ENCODE results near the gene TIGD4. TPM values are rescaled to one million over a fixed set of nuclear protein-coding genes. Genes with fewer than 3 reads are reported as not detected.

TIGD4 gene
- total RNA-seq, 1 donor from 2014 or later: 3.8 TPM

DNA sequence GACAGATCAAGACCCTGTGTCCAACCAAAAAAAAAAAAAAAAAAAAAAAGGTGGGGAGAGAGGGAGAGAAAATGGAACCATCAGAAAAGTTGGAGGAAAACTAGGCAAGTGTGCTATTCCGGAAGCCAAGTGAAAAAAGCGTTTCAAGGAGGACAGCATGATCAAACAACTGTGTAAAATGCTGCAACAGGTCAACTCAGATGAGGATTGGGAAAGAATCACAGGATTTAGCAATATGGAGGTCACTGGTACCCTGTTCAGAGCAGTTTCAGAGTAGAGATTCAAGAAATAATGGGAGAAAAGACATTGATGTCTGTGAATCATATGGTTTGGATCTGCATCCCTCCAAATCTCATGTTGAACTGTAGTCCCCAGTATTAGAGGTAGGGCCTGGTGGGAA, 47.5 kb downstream of the TIGD4 start:
- TF ChIP-seq, protein P1, sequence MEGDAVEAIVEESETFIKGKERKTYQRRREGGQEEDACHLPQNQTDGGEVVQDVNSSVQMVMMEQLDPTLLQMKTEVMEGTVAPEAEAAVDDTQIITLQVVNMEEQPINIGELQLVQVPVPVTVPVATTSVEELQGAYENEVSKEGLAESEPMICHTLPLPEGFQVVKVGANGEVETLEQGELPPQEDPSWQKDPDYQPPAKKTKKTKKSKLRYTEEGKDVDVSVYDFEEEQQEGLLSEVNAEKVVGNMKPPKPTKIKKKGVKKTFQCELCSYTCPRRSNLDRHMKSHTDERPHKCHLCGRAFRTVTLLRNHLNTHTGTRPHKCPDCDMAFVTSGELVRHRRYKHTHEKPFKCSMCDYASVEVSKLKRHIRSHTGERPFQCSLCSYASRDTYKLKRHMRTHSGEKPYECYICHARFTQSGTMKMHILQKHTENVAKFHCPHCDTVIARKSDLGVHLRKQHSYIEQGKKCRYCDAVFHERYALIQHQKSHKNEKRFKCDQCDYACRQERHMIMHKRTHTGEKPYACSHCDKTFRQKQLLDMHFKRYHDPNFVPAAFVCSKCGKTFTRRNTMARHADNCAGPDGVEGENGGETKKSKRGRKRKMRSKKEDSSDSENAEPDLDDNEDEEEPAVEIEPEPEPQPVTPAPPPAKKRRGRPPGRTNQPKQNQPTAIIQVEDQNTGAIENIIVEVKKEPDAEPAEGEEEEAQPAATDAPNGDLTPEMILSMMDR (conservative IDR thresholded peaks at IDR 0.05): no peak
- no peak overlapping the region for H3K4me3 Mint-ChIP-seq
- H3K4me1 Mint-ChIP-seq: peaks cover 3% of the 10 kb centered on the region
- H3K27ac Mint-ChIP-seq (ENCODE audit: unreplicated experiment): no peak overlapping the region
- H3K9me3 Mint-ChIP-seq: no peaks in the 10 kb centered on the region
- H3K36me3 Mint-ChIP-seq (ENCODE audit: low read depth): no peaks in the 10 kb centered on the region
- H3K27me3 Mint-ChIP-seq (ENCODE audit: low read depth): peaks cover 3% of the 10 kb centered on the region
- DNase-seq (ENCODE audit: low read depth, low spot score): no peak

DNA sequence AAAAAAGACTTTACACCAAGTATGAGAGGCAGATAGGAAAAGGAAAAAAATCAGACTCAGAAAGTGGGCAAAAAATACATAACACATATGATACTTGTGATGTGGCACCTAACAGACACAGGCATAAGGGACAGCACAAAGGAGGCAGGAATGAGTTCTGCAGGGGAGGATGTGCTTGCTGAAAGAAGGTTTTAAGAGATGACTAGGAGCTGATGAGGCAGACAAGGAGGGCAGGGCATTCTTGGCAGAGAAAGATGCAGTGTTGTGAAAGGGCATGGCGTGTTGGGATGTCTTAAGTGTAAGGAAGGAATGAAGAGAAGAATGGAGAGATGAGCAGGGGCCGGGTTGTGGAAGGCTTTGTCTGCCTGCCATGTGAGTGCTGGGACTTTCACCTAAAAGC, 50.1 kb downstream of the TIGD4 start:
- DNase-seq (ENCODE audit: low read depth, low spot score): no peak
- H3K9me3 Mint-ChIP-seq: no peaks in the 10 kb centered on the region
- no peak overlapping the region for H3K27ac Mint-ChIP-seq (ENCODE audit: unreplicated experiment)
- no peak overlapping the region for H3K4me3 Mint-ChIP-seq
- no peaks in the 10 kb centered on the region for H3K4me1 Mint-ChIP-seq
- H3K36me3 Mint-ChIP-seq (ENCODE audit: low read depth): no peaks in the 10 kb centered on the region
- TF ChIP-seq, protein P1 (conservative IDR thresholded peaks at IDR 0.05): no peak
- H3K27me3 Mint-ChIP-seq (ENCODE audit: low read depth): peaks cover 3% of the 10 kb centered on the region

DNA sequence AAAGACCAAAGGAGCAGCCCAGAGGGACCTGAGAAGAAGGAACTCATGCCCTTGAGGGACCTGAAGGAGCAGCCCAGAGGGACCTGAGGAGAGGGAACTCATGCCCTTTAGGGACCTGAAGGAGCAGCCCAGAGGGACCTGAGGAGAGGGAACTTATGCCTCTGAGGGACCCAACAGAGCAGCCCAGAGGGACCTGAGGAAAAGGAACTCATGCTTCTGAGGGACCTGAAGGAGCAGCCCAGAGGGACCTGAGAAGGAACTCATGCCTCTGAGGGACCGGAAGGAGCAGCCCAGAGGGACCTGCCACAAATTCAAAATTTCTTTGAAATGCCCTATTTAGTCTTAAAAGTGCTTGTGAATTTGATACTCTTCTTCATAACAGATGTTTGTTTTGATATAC, 51.2 kb downstream of the TIGD4 start:
- H3K4me3 Mint-ChIP-seq: no peak overlapping the region

DNA sequence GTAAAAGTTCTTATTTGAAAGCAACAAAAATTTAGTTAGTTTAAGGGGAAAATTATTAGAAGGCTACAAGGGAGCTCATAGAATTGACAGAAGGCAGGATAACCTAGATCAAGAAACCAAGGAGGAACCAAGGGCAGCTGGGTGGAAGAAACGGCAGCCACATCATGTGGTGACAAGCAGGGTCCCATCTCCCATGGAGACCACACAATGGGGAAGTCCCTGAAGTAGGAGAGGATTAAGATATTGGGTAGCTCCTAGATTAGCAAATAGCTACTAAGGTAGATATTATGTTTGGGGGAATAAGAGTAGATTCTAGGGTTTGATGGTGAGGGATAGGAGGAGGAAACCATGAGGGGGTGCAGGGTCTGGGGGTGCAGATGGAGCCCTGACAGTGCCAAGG, 51.7 kb downstream of the TIGD4 start:
- no peak overlapping the region for H3K27ac Mint-ChIP-seq (ENCODE audit: unreplicated experiment)
- no peaks in the 10 kb centered on the region for H3K36me3 Mint-ChIP-seq (ENCODE audit: low read depth)
- DNase-seq (ENCODE audit: low read depth, low spot score): no peak
- H3K4me3 Mint-ChIP-seq: no peak overlapping the region
- peaks cover 3% of the 10 kb centered on the region for H3K27me3 Mint-ChIP-seq (ENCODE audit: low read depth)
- H3K9me3 Mint-ChIP-seq: peaks cover 2% of the 10 kb centered on the region
- H3K4me1 Mint-ChIP-seq: no peaks in the 10 kb centered on the region
- TF ChIP-seq, protein P1 (conservative IDR thresholded peaks at IDR 0.05): no peak

More for the DNA sequence above, 51.2 kb downstream of the TIGD4 start:
- TF ChIP-seq, protein P1 (conservative IDR thresholded peaks at IDR 0.05): no peak
- no peak for DNase-seq (ENCODE audit: low read depth, low spot score)
- Mint-ChIP-seq H3K4me1 (no peaks in the 10 kb centered on the region), H3K9me3 (no peaks in the 10 kb centered on the region), H3K36me3 (ENCODE audit: low read depth) (no peaks in the 10 kb centered on the region), H3K27me3 (ENCODE audit: low read depth) (peaks cover 3% of the 10 kb centered on the region), H3K27ac (ENCODE audit: unreplicated experiment) (no peak overlapping the region)

DNA sequence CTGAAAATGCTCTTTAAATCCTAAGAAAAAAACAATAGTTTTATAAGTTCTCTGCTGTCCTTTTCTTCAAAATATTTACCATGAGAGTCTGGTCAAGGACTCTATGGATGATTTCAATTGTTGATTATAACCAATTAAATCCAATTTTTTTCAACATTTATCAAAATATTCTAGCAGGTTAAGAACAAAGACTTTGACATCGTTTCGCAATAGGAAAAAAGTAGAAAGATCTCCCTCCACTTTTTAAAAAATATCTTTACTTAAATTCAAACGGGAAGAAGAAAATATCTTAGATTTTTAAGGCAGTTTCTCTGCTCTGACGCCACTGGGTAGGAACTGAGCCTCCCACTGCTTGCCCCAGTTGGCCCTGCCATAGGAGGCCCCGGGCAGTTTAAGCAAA, 55.0 kb downstream of the TIGD4 start:
- Mint-ChIP-seq H3K27me3 (ENCODE audit: low read depth) (peaks cover 3% of the 10 kb centered on the region), H3K4me1 (no peaks in the 10 kb centered on the region), H3K27ac (ENCODE audit: unreplicated experiment) (no peak overlapping the region), H3K9me3 (peaks cover 2% of the 10 kb centered on the region), H3K36me3 (ENCODE audit: low read depth) (no peaks in the 10 kb centered on the region), H3K4me3 (no peak overlapping the region)
- no peak for DNase-seq (ENCODE audit: low read depth, low spot score)
- TF ChIP-seq, protein P1 (conservative IDR thresholded peaks at IDR 0.05): no peak

DNA sequence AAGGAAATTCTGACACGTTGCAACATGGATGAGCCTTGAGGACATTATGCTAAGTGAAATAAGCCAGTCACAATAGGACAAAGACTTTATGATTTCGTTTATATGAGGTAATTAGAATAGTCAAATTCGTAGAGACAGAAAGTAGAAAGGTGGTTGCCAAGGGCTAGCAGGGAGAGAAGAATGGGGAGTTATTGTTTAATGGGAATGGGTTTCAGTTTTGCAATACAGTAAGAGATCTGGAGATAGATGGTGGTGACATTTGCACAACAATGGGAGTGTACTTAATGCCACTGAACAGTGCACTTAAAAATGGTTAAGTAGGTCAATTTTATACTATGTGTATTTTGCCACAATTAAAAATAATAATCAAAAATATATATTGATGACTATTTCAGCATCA, 56.3 kb downstream of the TIGD4 start:
- TF ChIP-seq, protein P1 (conservative IDR thresholded peaks at IDR 0.05): no peak

More for the DNA sequence above, 56.3 kb downstream of the TIGD4 start:
- H3K36me3 Mint-ChIP-seq (ENCODE audit: low read depth): no peaks in the 10 kb centered on the region
- peaks cover 5% of the 10 kb centered on the region for H3K4me1 Mint-ChIP-seq
- no peak overlapping the region for H3K27ac Mint-ChIP-seq (ENCODE audit: unreplicated experiment)
- peaks cover 2% of the 10 kb centered on the region for H3K9me3 Mint-ChIP-seq
- no peak overlapping the region for H3K4me3 Mint-ChIP-seq
- DNase-seq (ENCODE audit: low read depth, low spot score): no peak
- peaks cover 3% of the 10 kb centered on the region for H3K27me3 Mint-ChIP-seq (ENCODE audit: low read depth)

Measured in neural crest cell (in vitro differentiated cells).